Neural progenitor cell (in vitro differentiated cells): ENCODE results near the gene ORC3. TPM values are rescaled to one million over a fixed set of nuclear protein-coding genes. Genes with fewer than 3 reads are reported as not detected.

Experiments used
- DNase-seq: peaks from one replicate; pipeline ENCODE4 v3.0.0-alpha.2; 2016; ENCODE audit warnings: low spot score
- H2AFZ ChIP-seq: fragments of 200-600 bp; sonication (generic); replicated peaks from 2 replicates; pipeline ENCODE4 v1.6.1; 2016; ENCODE audit warnings: antibody characterized with exemption
- H3F3A ChIP-seq: fragments of 200-600 bp; sonication (generic); 2 replicates; pipeline ENCODE4 v1.6.1; 2016; ENCODE audit warnings: antibody characterized with exemption, low read depth
- H3K27ac ChIP-seq: fragments of 200-600 bp; sonication (generic); 2 replicates; pipeline ENCODE4 v1.5.1; 2016; ENCODE audit warnings: mild to moderate bottlenecking
- H3K27me3 ChIP-seq: fragments of 200-600 bp; sonication (generic); 2 replicates; pipeline ENCODE4 v1.6.1; 2016; ENCODE audit warnings: mild to moderate bottlenecking, moderate library complexity
- H3K36me3 ChIP-seq: fragments of 200-600 bp; sonication (generic); 2 replicates; pipeline ENCODE4 v1.5.1; 2016
- H3K4me1 ChIP-seq: fragments of 200-600 bp; sonication (generic); 2 replicates; pipeline ENCODE4 v1.6.1; 2016; ENCODE audit warnings: mixed run types
- H3K4me2 ChIP-seq: fragments of 200-600 bp; sonication (generic); 2 replicates; pipeline ENCODE4 v1.6.1; 2016
- H3K4me3 ChIP-seq: fragments of 200-600 bp; sonication (generic); 2 replicates; pipeline ENCODE4 v1.5.1; 2016
- H3K79me2 ChIP-seq: fragments of 200-600 bp; sonication (generic); 2 replicates; pipeline ENCODE4 v1.6.1; 2016; ENCODE audit warnings: low read depth
- H3K9ac ChIP-seq: fragments of 200-600 bp; sonication (generic); 2 replicates; pipeline ENCODE4 v1.6.1; 2016
- H3K9me3 ChIP-seq: fragments of 200-600 bp; sonication (generic); 2 replicates; pipeline ENCODE4 v1.5.1; 2016; ENCODE audit warnings: low read depth
- H4K20me1 ChIP-seq: fragments of 200-600 bp; sonication (generic); 2 replicates; pipeline ENCODE4 v1.6.1; 2016; ENCODE audit warnings: low read depth
- H3K27ac Mint-ChIP-seq: 3 replicates; pipeline ENCODE4 v1.8.0; 2021; ENCODE audit warnings: mixed read lengths
- H3K27me3 Mint-ChIP-seq: 2 replicates; pipeline ENCODE4 v1.8.0; 2022; ENCODE audit warnings: low read depth, mild to moderate bottlenecking, inconsistent platforms, moderate library complexity, mixed read lengths; ENCODE audit not compliant: insufficient read depth
- H3K36me3 Mint-ChIP-seq: 3 replicates; pipeline ENCODE4 v1.8.0; 2021; ENCODE audit warnings: mixed read lengths
- H3K4me1 Mint-ChIP-seq: 3 replicates; pipeline ENCODE4 v1.8.0; 2021; ENCODE audit warnings: mixed read lengths
- H3K4me3 Mint-ChIP-seq: 3 replicates; pipeline ENCODE4 v1.8.0; 2021; ENCODE audit warnings: mild to moderate bottlenecking, moderate library complexity, mixed read lengths
- H3K9me3 Mint-ChIP-seq: 3 replicates; pipeline ENCODE4 v1.8.0; 2020; ENCODE audit warnings: mixed read lengths
- EZH2 ChIP-seq: fragments of 200-600 bp; sonication (generic); IDR thresholded peaks from 2 replicates; pipeline ENCODE4 v1.6.1; 2017; ENCODE audit warnings: antibody characterized with exemption, mild to moderate bottlenecking, moderate library complexity
- EZH2phosphoT487 ChIP-seq: fragments of 200-600 bp; sonication (generic); IDR thresholded peaks from 2 replicates; pipeline ENCODE4 v1.6.1; 2017; ENCODE audit warnings: antibody characterized with exemption
- total RNA-seq: library from RNA; depleted of rRNA; stranded (reverse); fragments of >200 nt; gene quantifications from 2 replicates; pipeline ENCODE4 v1.2.3, GENCODE V29; 2015; ENCODE audit warnings: low replicate concordance
- TF ChIP-seq, protein P1 (sequence below): fragments of 200-600 bp; sonication (generic); IDR thresholded peaks from 2 replicates; pipeline ENCODE4 v1.5.1; 2017; ENCODE audit warnings: antibody characterized with exemption, mild to moderate bottlenecking

Gene ORC3
- total RNA-seq = 76.0 and 99.3 TPM in 2 replicates

DNA sequence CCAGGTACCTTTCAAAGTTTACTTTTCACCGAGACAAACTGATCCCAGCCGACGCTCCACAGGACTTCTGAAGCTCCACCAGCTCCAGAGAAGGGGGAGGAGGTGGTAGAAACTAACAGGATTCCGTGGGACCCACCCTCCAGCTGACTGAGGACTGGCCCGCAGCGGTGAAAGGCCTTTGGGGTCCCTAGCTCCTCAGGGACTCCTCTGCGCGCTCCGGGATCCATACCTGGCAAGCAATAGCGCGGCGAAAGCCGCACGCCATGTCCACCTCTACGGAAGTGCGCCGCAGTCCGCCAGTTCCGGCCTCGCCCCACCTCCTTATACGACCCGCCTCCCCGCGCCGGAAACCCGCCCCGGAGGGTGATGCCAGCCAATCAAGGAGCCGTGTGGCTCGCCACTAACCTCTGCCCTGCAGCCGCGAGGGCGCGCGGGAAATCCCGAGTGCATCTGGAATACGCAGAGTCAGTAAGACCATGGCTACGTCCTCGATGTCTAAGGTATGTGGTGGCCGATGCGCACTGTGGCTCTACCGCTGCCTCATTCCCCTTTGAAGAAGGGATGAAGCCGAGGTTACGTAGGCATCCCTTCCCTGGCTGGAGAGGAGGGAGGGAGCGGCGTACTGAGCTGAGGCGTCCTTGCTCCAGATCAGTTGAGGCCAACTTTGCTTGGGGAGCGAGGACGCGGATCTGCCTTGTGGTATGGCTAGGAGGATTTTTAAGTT, at the start of gene ORC3, which contains the start of gene RARS2:
Gene ORC3, plus strand, starts transcription at position 443 of the 724 bp plus-strand sequence. Its CDS starts 34 bp downstream, at position 477.
Gene RARS2, minus strand, starts transcription at position 295 of the 724 bp plus-strand sequence. Its CDS starts 30 bp downstream, at position 265.
- peak within 1 kb of the TSS; percentile 83 for H3K4me3 ChIP-seq
- peak within 1 kb of the TSS; percentile 96 for H3K4me2 ChIP-seq
- no peaks in the 10 kb centered on the region for H3K9me3 Mint-ChIP-seq
- no peaks in the 10 kb centered on the region for H3F3A ChIP-seq
- peaks cover 15% of the 10 kb centered on the region for H3K36me3 Mint-ChIP-seq
- no peak within 1 kb of the TSS for H3K27ac ChIP-seq
- peak within 1 kb of the TSS; percentile 86 for H3K9ac ChIP-seq
- peaks cover 14% of the 10 kb centered on the region for H4K20me1 ChIP-seq
- TF ChIP-seq EZH2 (no peak), EZH2phosphoT487 (no peak)
- TF ChIP-seq, protein P1, sequence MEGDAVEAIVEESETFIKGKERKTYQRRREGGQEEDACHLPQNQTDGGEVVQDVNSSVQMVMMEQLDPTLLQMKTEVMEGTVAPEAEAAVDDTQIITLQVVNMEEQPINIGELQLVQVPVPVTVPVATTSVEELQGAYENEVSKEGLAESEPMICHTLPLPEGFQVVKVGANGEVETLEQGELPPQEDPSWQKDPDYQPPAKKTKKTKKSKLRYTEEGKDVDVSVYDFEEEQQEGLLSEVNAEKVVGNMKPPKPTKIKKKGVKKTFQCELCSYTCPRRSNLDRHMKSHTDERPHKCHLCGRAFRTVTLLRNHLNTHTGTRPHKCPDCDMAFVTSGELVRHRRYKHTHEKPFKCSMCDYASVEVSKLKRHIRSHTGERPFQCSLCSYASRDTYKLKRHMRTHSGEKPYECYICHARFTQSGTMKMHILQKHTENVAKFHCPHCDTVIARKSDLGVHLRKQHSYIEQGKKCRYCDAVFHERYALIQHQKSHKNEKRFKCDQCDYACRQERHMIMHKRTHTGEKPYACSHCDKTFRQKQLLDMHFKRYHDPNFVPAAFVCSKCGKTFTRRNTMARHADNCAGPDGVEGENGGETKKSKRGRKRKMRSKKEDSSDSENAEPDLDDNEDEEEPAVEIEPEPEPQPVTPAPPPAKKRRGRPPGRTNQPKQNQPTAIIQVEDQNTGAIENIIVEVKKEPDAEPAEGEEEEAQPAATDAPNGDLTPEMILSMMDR = no peak
- H2AFZ ChIP-seq = peak within 1 kb of the TSS; percentile 87
- H3K27ac Mint-ChIP-seq = peak within 1 kb of the TSS; percentile 94
- no peaks in the 10 kb centered on the region for H3K9me3 ChIP-seq
- peaks cover 96% of the 10 kb centered on the region for H3K79me2 ChIP-seq
- peaks cover 10% of the 10 kb centered on the region for H3K36me3 ChIP-seq
- no peaks in the 10 kb centered on the region for H3K27me3 ChIP-seq
- H3K4me1 ChIP-seq = peaks cover 13% of the 10 kb centered on the region
- peak; percentile 98 for DNase-seq
- H3K4me3 Mint-ChIP-seq = peak within 1 kb of the TSS; percentile 96
- peaks cover 22% of the 10 kb centered on the region for H3K4me1 Mint-ChIP-seq
- no peaks in the 10 kb centered on the region for H3K27me3 Mint-ChIP-seq

DNA sequence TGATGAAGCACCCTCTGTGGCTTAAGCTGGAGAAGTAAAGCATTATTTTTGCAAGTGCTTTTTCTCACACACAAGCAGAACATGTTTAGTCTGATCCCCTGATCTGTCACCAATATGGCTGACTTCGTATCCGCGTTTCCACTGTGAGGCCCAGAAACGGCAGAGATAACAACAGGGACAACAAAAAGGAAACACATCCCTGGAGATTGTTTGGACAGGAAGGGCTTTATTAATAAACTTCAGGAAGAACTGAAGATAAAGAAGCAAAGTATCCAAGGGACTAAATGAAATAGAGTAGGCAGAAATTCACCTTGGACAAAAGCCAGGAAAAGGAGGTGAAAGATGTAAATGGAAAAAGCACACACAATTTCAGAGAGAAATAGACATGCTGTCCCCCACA, 49.4 kb upstream of the ORC3 start:
- no peaks in the 10 kb centered on the region for H3K27me3 ChIP-seq
- H3K4me1 ChIP-seq = no peaks in the 10 kb centered on the region
- H3K4me1 Mint-ChIP-seq = no peaks in the 10 kb centered on the region
- no peak overlapping the region for H3K27ac ChIP-seq
- H4K20me1 ChIP-seq = no peaks in the 10 kb centered on the region
- H3K79me2 ChIP-seq = no peaks in the 10 kb centered on the region
- no peaks in the 10 kb centered on the region for H3K9me3 ChIP-seq
- no peaks in the 10 kb centered on the region for H3F3A ChIP-seq
- TF ChIP-seq EZH2phosphoT487 (no peak), EZH2 (no peak)
- TF ChIP-seq, protein P1 = no peak
- H3K27me3 Mint-ChIP-seq = no peaks in the 10 kb centered on the region
- no peak overlapping the region for H2AFZ ChIP-seq
- DNase-seq = no peak
- H3K4me3 Mint-ChIP-seq = no peak overlapping the region
- H3K27ac Mint-ChIP-seq = no peak overlapping the region
- no peak overlapping the region for H3K9ac ChIP-seq
- peaks cover 13% of the 10 kb centered on the region for H3K36me3 ChIP-seq
- H3K9me3 Mint-ChIP-seq = no peaks in the 10 kb centered on the region
- H3K4me3 ChIP-seq = no peak overlapping the region
- H3K4me2 ChIP-seq = no peak overlapping the region
- H3K36me3 Mint-ChIP-seq = peaks cover 26% of the 10 kb centered on the region

DNA sequence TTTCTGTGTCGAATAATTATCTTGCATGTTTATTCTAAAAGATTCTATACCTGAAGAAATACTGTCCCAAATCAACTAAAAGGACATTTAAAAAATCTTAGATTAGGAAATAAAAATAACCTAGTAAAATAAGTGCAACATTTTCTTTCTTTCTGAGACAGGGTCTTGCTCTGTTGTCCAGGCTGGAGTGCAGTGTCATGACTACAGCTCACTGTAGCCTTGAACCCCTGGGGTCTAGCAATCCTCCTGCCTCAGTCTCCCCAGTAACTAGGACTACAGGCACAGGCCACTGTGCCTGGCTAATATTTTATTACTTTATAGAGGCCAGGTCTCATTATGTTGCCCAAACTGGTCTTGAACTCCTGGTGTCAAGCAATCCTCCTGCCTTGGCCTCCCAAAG, 48.9 kb upstream of the ORC3 start:
- no peaks in the 10 kb centered on the region for H3K27me3 ChIP-seq
- Mint-ChIP-seq H3K4me3 (no peak overlapping the region), H3K27ac (no peak overlapping the region), H3K27me3 (no peaks in the 10 kb centered on the region), H3K9me3 (no peaks in the 10 kb centered on the region), H3K36me3 (peaks cover 26% of the 10 kb centered on the region), H3K4me1 (no peaks in the 10 kb centered on the region)
- no peaks in the 10 kb centered on the region for H4K20me1 ChIP-seq
- peaks cover 13% of the 10 kb centered on the region for H3K36me3 ChIP-seq
- no peak overlapping the region for H2AFZ ChIP-seq
- no peaks in the 10 kb centered on the region for H3K79me2 ChIP-seq
- H3K4me2 ChIP-seq = no peak overlapping the region
- H3K9ac ChIP-seq = no peak overlapping the region
- no peaks in the 10 kb centered on the region for H3F3A ChIP-seq
- no peaks in the 10 kb centered on the region for H3K9me3 ChIP-seq
- H3K4me3 ChIP-seq = no peak overlapping the region
- H3K4me1 ChIP-seq = no peaks in the 10 kb centered on the region
- TF ChIP-seq EZH2phosphoT487 (no peak), EZH2 (no peak)
- TF ChIP-seq, protein P1 = no peak
- H3K27ac ChIP-seq = no peak overlapping the region
- no peak for DNase-seq
